HL-60 (cell line): ENCODE results near the gene PRKAR1B.

ENCODE experiments used
- CTCF ChIP-seq: IDR thresholded peaks from one replicate; pipeline ENCODE4 v1.5.1; 2011; ENCODE audit warnings: low read length, control low read depth, inconsistent platforms; ENCODE audit not compliant: insufficient read depth
- GABPA ChIP-seq: IDR thresholded peaks from 2 replicates; pipeline ENCODE4 v1.6.1; 2012; ENCODE audit warnings: low read depth
- POLR2AphosphoS5 ChIP-seq: IDR thresholded peaks from 2 replicates; pipeline ENCODE4 v1.6.1; 2012; ENCODE audit warnings: low read depth
- REST ChIP-seq: IDR thresholded peaks from 2 replicates; pipeline ENCODE4 v1.6.1; 2012; ENCODE audit warnings: low read depth; ENCODE audit not compliant: insufficient replicate concordance
- SPI1 ChIP-seq: IDR thresholded peaks from 2 replicates; pipeline ENCODE4 v1.6.1; 2012; ENCODE audit warnings: low read depth, mild to moderate bottlenecking, borderline replicate concordance

GRCh38 chr7:756231-756927 lies 29.3 kb upstream of the PRKAR1B start:
- TF ChIP-seq CTCF (no peak), GABPA (no peak), REST (no peak), POLR2AphosphoS5 (no peak), SPI1 (no peak)
